HG03342 (cell line): ENCODE results near the gene C1orf105.
"Not testable (repeated sequence)": the region's sequence is repeated elsewhere in the genome, so short reads cannot be mapped to it uniquely, and the experiment has no call there.

Experiments used
- ATAC-seq: cut with Tn5 transposase; IDR thresholded peaks from one replicate; pipeline ENCODE4 v1.9.1; 2021; ENCODE audit warnings: mild to moderate bottlenecking, moderate library complexity; ENCODE audit not compliant: unreplicated experiment

C1orf105 gene

DNA sequence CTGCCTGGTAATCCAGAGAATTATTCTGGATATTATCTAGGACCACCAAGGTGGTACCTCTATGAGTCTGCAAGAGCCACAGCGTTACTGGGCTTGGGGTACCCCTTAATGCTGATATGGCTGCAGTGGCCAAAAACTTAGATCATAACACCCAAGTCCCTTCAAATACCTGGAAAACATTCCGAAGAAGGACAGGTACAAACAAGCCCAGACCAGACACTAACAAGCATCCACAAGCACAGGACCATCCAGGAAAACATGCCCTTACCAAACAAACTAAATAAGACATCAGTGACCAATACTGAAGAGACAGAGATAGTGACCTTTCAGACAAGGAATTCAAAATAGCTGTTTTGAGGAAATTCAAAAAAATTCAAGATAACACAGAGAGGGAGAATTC is 2.9 kb downstream of the C1orf105 start:
- ATAC-seq, result no peak

DNA sequence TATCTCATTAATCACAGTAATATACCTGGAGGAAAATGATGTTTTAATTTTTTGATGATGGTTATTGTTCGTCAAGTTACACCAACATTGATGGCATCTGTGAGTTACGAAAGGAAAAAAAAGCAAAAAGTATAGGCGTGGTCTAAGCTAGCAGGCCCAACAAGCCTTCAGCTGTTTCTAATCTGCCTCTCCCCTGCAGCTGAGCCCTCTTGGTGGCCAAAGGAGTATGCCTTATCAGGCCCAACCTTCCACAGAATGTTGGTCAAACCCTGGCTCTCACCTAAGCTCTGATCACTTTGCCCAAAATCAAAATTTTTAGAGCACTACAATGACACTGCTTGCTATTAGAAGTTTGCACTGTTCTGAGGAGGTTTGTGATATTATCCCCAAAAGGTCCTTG is 4.9 kb downstream of the C1orf105 start:
- ATAC-seq, result no peak

DNA sequence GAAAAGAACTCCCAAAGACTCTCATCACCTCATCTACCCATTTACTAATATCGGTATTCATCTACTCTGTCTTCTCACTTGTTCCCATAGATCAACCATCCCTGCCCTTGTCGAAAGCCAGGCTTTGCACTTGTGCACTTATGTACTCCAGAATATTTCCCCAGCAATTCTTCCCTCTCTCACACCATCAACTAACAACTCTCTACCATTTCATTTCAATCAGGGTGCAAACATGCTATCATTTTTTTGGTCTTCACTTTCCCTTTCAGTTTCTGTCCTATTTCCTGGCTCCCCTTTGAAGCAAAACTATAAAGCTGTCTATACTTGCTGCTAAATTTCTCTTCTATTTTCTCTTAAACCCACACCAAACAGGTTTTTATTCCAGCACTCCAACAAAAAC is 6.7 kb downstream of the C1orf105 start:
- ATAC-seq, result no peak

DNA sequence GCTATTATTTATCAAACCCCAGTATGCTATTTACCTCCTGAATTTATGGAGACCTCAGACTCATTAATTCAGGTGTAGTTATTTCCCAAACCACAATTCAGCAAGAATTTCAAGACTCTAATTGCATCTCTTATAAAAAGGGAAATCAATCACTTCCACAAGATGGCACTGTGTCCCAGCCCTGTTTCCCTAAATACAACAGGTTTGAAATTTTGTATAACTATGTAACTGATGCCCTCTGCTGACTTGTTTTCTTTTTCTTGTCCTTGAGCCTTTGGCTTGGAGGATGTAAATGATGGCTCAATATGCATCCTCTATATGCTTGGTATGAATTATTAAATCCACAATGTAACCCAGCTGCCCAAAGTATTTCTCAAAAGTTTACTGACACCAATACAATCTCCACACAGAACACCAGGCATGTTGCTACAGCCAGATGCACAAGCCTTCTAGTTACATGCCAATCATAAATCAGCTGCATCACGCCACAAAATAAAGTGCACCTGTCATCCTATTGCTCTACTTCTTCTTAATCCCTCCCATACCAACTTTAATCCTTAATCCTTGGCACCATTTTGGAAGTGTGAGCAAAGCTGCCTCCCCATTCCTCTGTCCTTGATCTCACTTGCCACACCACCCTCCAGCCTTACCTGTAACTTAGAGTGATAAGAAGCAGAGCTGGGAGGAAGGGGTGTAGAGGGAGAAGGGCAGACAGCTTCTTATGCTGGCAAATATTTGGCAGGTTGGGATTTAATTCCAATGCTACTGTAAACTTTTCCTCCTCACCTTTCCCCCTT is 9.0 kb downstream of the C1orf105 start:
- no peak for ATAC-seq

DNA sequence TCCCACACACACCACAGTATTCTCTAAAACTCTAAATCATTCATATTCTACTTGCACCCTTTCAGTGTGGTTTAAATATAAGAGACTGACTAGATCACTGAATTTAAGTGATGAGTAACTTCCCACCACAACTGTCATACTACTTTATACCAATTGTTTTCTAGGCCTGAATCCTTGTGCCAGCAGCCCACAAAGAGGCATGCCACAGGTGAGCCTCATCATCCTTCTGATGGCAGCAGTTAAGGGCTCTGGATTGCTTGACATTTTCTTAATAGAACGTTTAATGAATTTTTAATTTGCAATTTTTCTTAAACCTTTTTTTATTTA is 9.6 kb downstream of the C1orf105 start:
- no peak for ATAC-seq

DNA sequence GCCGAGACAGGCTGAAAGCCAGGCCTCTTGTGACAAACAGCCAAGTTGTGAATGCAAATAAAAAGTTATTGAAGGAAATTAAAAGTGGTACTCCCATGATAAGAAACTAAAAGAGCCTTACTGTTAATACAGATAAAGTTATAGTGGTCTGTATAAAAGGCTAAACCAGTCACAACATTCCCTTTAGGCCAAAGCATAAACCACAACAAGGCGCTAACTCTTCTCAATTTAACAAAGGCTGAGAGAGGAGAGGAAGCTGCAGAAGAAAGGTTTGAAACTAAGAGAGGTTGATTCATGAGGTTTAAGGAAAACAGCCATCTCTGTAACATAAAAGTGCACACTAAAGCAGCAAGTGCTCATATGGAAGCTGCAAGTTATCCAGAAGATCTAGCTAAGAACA is 10.7 kb downstream of the C1orf105 start:
- ATAC-seq, result no peak

DNA sequence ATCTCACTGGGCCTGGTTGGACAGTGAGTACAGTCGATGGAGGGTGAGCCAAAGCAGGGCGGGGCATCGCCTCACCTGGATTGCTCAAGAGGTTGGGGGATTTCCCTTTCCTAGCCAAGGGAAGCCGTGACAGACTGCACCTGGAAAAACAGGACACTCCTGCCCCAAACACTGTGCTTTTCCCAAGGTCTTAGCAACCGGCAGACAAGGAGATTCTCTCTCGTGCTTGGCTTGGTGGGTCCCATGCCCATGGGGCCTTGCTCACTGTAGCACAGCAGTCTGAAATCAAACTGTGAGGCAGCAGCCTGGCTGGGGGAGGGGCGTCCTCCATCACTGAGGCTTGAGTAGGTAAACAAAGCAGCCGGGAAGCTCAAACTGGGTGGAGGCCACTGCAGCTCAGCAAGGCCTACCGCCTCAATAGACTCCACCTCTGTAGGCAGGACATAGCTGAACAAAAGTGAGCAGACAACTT is 11.3 kb downstream of the C1orf105 start:
- no peak for ATAC-seq

DNA sequence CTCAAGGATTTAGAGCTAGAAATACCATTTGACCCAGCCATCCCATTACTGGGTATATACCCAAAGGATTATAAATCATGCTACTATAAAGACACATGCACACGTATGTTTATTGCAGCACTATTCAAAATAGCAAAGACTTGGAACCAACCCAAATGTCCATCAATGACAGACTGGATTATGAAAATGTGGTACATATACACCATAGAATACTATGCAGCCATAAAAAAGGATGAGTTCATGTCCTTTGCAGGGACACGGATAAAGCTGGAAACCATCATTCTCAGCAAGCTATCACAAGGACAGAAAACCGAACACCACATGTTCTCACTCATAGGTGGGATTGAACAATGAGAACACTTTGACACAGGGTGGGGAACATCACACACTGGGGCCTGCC is 16.7 kb downstream of the C1orf105 start:
- not testable (repeated sequence) for ATAC-seq

DNA sequence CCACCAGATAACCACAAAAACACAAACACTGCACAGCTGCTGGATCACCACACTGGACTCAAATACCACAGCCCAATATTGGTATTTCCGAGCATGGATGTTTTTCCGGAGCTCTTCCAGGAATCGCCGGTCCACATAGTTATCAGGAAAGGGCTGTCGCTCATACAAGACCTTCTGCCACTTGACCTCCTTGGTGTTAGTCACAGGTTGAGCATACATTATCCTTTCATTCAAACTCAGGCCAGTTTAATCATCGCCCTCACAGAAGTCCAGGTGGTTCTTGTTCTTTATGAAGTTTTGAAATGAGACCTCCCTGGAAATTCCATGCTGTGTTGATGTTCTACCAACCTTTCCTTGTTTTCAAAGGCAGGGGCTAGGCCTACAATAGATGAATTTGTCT is 21.9 kb downstream of the C1orf105 start:
- ATAC-seq, result no peak

DNA sequence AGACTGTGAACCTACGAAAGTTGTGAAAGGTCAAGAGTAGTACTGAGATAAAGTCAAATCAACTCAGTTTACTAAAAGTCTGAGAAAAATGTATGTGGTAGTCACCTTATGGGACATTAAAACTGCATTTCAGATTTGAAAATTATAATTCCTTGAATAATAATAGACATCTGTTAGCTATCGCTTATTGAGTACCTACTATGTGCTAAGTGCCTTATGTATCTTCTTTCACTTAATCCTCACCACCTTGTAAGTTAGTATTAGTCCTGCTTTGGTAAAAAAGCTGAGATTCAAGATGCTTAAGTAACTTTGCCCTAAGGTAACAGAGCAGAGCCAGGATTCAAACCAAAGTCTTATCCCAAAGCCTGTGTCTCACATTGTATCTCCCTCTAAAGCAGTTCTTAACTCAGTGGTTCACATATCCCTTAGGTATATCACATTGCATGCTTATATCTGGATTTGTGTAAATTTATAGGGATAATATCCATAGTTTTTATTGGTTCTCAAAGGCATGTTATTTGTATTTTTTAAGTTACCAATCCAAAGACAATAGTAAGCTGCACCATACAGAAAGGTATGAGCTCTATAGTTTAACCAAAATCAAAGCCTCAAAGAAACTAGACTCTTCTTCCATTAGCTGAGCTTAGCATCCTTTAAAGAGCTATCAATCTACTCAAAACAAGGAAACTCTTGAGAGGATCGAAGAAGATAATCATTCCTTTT is 22.5 kb downstream of the C1orf105 start:
- ATAC-seq, result no peak

DNA sequence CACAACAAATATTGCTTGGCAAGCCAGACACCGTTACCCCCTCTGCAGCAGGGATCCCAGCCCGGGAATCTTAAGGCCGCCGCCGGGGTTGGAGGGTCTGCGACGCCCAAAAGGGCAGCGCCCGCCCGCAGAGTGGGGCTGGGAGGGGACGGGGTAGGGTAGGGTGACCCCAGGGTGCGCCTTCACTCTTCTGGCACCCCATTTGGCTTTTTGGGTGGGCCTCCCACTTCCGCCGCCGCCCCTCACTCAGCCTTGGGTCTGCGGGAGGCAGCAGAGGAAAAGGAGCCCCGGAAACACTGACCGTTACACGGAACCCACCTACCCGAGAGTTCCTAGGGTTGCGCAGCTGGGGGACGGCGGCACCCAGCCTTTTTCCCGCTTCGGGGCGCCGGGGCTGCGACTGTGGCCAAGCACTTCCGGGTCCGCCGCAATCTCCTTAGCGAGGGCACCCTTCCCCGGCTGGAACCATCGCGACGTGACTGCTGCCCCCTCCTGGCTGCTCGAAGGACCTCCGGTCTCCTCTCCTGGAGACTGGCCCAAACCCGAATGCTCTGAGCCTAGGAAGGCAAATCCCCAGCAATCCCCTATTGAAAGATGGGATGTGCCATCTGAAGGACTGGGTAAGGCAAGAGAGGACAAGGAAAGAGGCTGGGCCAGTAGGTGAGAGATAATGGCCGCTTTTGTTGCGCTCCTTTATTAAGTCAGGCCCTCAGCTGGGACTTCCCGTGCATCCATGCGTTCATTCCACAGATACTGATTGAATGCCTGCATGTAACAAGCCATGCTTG is 23.4 kb downstream of the C1orf105 start, which contains the start of gene PIGC:
PIGC (minus strand) TSS at position 404 of the 788 bp plus-strand sequence. CDS start 1,447 bp downstream, outside the sequence.
- ATAC-seq, result peak; percentile 99

DNA sequence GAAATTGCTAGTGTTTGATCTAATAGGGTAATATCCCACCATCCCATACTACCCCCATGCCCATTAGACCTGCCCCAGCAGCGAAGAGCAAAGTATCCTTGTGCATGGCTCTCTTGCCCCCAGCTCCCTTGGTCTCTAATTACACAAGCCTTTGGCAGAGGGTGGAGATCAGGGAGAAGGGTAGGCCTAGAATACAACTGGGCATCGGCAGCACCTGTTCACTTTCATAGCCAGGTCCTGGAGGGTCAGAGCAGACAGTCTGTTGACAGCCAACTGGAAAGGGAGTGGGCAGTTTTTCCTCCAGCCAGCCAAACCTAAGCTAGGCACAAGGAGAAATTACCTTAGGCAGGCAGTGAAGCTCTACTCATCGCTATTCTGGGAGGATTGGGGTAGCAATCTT is 26.1 kb downstream of the C1orf105 start:
- no peak for ATAC-seq

DNA sequence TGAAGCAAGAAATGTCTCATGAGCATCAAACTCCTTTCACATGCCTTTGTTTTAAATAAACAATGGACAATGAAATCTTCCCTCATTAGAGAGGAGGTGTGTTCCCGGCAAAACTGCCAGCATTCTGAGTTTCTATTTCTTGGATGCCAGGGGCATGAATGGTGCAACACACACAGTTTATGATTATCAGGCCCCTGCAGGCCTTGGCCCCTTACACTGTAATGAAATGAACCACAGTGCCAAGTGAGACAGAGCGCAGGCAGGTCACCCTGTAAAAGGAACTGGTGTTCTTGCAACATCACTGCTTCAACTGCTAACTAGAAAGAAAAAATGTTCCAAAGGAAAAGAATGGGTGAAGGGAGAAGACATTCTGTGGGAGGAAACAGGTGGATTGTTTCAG is 27.2 kb downstream of the C1orf105 start:
- no peak for ATAC-seq

DNA sequence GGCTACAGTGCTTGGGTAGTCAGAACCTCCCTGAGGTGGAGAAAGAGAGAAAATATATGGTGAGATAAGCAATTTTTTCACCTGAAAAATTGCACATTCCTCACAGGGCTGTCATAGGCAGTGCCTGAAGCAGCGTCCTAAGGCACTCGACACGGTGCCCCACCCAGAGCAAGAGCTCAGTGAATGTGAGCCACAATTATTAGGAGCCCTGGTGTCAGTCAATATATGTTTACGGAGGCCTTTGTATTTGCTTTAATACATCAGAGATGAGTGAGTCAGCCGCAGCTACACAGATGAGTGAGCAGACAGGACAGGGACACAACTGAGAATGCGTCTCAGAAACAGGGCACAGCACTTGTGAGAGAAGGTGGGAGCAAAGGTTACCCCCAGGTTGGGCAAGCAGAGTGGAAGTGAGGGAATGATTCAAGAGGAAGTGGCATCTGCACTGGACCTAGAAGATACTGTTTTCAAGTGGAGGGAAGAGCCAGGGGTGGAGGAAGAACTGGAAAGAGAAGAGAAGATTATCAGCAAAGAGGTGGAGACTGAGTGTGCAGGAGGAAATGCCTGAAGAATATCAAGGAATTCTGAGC is 28.6 kb downstream of the C1orf105 start:
- no peak for ATAC-seq

DNA sequence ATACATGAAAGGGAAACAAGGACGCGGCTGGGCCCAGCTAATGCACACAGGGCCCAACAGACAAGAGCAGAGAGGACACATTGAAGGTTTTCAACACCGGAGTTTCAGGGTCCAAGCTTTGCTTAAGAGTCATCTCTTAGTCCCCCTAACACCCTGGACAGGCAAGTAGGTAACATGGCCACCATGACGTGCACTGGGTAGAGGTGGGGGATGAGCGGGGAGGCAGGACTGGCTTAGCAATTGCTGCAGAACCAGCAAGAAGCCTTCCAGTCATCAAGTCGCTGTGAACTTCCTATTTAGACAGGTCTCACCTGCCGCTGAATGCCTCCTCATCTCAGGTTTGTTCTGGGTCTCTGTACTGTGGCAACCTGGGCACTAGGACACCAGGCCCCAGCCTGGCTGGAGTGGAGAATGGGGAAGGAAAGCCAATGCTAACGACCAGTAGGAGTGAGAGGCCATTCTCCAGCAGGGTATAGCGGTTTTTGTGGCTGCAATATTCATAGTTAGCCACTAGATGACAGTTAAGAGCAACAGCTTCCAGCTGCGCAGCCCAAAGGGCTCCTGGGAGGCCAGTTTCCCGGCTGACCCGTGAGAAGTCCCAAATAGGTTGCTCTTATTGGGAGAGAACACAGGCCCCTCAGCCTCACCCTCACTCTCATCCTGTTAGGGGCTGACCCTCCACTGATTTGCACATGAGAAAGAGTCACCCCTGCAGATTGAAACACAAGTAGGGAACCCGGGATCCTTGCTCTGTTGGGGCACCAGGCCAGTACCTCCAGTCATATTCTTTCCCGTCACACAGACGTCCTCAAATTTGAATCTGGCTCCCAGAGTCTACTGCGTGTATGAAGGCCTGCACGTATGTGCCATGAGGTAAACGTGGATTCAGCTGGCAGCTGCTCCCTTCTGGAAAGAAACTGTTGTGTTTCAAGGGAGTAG is 29.4 kb downstream of the C1orf105 start:
- peak; percentile 88 for ATAC-seq

DNA sequence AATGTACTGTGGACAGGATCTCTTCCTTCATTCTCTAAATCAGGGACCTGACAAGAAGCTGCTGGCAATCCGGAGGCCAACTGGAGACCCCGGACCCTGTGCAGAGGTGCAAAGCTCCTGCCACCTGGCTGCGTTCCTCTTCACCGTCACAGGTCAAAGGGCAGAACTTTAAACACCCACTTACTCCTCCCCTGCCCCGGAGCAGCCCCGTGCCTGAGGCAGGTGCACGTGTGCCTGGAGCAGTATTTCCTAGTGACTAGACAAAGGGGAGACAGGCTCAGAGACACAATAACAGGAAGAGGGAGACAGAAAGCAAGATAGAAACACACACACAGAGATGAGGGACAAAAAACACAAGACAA is 30.0 kb downstream of the C1orf105 start:
- no peak for ATAC-seq

DNA sequence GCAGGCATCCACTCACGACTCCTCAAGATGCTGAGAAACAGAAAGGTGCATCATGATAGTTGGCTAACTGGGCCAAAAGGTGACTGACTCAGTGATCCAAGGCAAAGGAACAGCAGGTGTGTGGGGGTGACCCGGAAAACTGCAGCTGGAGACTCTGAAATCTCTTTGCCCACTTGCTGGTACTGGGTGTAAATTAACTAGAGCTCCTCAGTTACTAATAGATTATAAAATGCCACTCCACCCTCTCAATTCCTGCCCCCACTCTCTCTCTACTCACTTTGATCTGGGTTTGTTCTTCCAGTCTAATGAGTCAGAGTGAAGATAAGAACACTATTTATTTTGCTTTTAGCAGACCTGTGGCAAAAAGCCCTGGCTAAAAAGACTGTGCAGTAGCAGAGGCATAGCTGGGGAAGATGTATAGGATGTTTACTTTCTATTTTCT is 30.5 kb downstream of the C1orf105 start:
- no peak for ATAC-seq

DNA sequence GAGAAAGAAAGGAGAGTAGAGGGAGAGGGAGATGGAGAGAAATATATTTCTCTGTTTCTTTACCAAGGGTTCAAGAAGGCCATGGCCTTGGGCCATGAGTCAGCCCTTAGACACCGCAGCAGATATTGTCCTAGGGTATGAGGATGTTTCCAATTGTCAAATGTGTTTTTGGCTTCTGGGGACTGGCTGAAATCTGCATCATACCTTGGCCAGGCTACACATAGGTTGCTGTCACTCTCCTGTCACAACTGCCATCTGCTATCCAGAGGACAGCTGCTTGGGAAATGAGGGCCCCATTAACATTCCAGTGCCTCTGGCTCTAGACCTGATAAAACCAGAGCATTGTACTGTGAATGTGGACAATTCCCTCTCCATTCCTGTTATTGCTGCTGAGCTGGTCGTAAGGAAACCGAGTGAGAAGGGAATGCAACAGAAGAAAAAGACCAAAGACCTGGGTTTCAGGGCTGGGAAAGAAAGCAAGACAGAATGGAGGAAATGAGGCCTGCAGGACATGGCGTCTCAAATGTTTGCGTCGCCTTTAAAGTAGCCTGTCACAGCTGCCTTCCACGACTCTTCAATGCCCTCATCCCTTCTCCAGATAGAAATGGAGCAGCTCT is 32.2 kb downstream of the C1orf105 start:
- ATAC-seq, result no peak

DNA sequence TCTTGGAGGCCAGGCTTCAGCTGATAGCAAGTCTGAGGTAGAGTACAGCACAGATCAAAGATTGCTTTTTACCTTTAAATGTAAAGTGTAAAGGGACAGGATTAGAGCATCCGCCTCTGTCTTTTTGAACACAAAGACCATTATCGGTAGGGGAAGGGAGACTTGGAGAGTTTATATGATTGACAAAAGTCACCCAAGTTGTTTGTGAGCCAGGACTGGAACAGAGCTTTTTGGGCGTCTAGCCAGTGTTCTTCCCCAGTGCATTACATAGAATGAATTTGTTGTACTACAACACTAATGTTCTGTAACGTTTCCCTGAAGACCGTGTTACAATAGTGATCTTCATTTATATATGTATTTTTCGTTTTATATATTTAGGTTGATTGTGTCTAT is 32.7 kb downstream of the C1orf105 start:
- ATAC-seq, result no peak

DNA sequence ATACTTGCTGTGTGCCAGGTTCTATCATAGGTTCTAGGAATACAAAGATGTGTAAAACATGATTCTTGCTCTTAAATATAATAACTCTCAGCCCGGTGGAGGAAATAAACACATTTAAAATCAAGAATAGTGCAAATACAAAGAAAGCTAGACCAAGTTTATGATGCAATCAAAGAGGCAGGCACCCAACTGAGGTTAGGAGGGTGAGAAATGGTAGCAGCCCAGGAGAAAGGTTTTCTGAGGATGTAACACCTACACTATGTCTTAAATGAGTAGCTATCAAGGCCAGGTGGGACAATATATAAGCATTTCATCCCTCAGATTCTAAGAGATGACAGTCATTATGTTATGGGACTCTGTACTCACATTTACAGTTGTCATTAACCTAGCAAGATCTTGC is 33.1 kb downstream of the C1orf105 start:
- no peak for ATAC-seq
